ENCODE data around the gene DLGAP1. TPM values are rescaled to one million over a fixed set of nuclear protein-coding genes. Genes with fewer than 3 reads are reported as not detected.
A peak's percentile ranks its signal among the peaks of the same experiment; 100 is the strongest.

Gene DLGAP1
- total and polyA plus RNA-seq, 2 of the 8 experiments (the other 6 are each of a cell fraction or from before 2014, with no cell fraction given): 11.8 to 16.9 TPM

DNA sequence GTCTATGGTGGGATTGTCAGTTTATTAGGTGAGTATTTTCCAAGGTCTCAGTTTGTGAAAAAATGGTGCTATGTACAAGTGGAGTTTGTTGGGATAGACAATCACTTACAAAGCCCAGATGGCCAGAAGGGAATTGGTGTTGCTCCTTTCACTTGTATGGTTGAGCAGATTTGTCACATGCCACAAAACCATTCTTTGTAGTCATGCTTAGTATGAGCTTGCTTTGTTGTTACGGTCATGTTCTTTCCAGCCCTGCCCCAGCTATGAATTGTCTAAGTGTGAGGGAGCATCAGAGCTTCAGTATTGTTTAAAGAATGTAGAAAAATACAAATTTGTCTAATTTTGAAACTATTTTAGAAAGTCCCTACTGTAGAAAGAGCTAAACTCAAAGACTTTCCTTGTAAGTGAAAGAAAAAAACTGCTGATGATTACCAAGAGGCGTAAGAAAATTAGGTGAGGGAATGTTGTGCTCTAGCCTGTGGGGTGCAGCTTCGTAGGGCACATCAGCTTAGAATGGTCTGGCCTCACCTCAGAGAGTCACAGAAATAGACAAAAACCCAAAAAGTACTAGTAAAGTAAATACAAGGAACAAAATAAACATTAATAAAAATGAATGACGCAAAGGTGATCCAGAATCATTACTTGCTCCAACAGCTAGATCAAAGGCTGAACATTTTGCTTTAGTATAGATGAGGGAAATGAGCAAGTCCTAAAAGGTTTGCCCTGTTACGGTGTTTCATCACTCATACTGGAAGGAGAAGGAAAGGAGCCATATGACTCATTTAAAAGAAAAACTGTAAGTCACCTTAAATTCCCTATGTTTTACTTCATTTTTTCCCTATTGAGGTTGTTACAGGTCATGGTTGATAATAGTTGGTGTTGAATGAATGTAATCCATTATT lies 995.9 kb downstream of the DLGAP1 start:
- Histone ChIP-seq H3K23me2 (ENCODE audit: low read depth, low read length) (no peaks in the 10 kb centered on the region), H3K27me3 (replicated peaks in 1 of 4; ENCODE audit: control insufficient read depth in 3 of 4, extremely low read depth in 1 of 4, insufficient read depth in 3 of 4, low read length in 3 of 4) (no peaks in the 10 kb centered on the region), H3K9me3 (ENCODE audit: insufficient read depth in 2 of 2, low read depth in 1 of 2, low read length in 1 of 2) (no peaks in the 10 kb centered on the region), H3K27ac (ENCODE audit: low read depth, low read length) (no peak overlapping the region), H2BK5ac (ENCODE audit: low read depth, low read length) (no peak overlapping the region; the same call in 1 of the 2 replicates), H2BK15ac (ENCODE audit: low read length) (no peak overlapping the region), H2BK20ac (ENCODE audit: low read length) (no peak overlapping the region), H3K4me3 (ENCODE audit: extremely low read depth in 1 of 4, insufficient read depth in 2 of 4, low read depth in 3 of 4, low read length in 4 of 4) (no peak overlapping the region), H3K18ac (ENCODE audit: extremely low read depth, low read length) (no peak overlapping the region; the same call in 1 of the 2 replicates), H2BK120ac (replicated peaks; ENCODE audit: low read depth, low read length) (no peak overlapping the region), H3K79me2 (ENCODE audit: control insufficient read depth in 1 of 2, insufficient read depth in 2 of 2, low read length in 2 of 2) (peaks cover 6 to 55% of the 10 kb centered on the region in 2 experiments), H3K56ac (replicated peaks; ENCODE audit: insufficient read length, low read depth, low read length) (no peak overlapping the region), H4K20me1 (replicated peaks in 1 of 2; ENCODE audit: control insufficient read depth in 1 of 2, insufficient read depth in 2 of 2, low read length in 2 of 2) (peaks cover 0 to 8% of the 10 kb centered on the region in 2 experiments), H3K79me1 (ENCODE audit: low read depth, low read length) (no peaks in the 10 kb centered on the region; the same call in 1 of the 2 replicates), H3K9ac (replicated peaks in 1 of 4; ENCODE audit: extremely low read depth in 1 of 4, low read depth in 3 of 4, low read length in 3 of 4) (no peak overlapping the region), H3K23ac (ENCODE audit: insufficient read length) (no peak overlapping the region), H3K4ac (replicated peaks; ENCODE audit: insufficient read length, low read depth, low read length) (no peak overlapping the region), H3K36me3 (ENCODE audit: control insufficient read depth in 2 of 4, insufficient read depth in 4 of 4, low read length in 3 of 4) (peaks cover 12 to 51% (median 36%) of the 10 kb centered on the region in 4 experiments), H3K4me1 (replicated peaks in 1 of 4; ENCODE audit: control insufficient read depth in 3 of 4, insufficient read depth in 4 of 4, low read length in 3 of 4) (peaks cover 11 to 26% (median 24%) of the 10 kb centered on the region in 4 experiments; a peak in 6 of 7 replicates), H2AK5ac (ENCODE audit: low read depth, low read length) (no peak overlapping the region), H3K4me2 (ENCODE audit: insufficient read depth in 1 of 2, low read depth in 2 of 2, low read length in 2 of 2) (peak overlapping the region in 1 of 2 experiments; percentile 30; a peak in 2 of 4 replicates), H4K91ac (replicated peaks; ENCODE audit: insufficient read length, low read length) (no peak overlapping the region), H3K14ac (ENCODE audit: insufficient read length) (no peak overlapping the region), H2AFZ (ENCODE audit: low read length) (no peak overlapping the region), H4K5ac (ENCODE audit: insufficient read length, low read depth, low read length) (no peak overlapping the region), H2BK12ac (ENCODE audit: low read depth, low read length) (no peak overlapping the region), H4K8ac (ENCODE audit: extremely low read depth, insufficient read depth, low read length) (no peak overlapping the region)
- TF ChIP-seq POLR2AphosphoS5 (IDR thresholded peaks at IDR 0.05; ENCODE audit: low read depth, low read length) (peak; percentile 67; the same call in 1 of the 2 replicates), CHD1 (IDR thresholded peaks at IDR 0.05; ENCODE audit: low read depth, low read length) (no peak), GABPA (IDR thresholded peaks at IDR 0.05; ENCODE audit: borderline replicate concordance, insufficient read depth, low read length) (no peak)
- TF ChIP-seq, protein P1, sequence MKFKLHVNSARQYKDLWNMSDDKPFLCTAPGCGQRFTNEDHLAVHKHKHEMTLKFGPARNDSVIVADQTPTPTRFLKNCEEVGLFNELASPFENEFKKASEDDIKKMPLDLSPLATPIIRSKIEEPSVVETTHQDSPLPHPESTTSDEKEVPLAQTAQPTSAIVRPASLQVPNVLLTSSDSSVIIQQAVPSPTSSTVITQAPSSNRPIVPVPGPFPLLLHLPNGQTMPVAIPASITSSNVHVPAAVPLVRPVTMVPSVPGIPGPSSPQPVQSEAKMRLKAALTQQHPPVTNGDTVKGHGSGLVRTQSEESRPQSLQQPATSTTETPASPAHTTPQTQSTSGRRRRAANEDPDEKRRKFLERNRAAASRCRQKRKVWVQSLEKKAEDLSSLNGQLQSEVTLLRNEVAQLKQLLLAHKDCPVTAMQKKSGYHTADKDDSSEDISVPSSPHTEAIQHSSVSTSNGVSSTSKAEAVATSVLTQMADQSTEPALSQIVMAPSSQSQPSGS (IDR thresholded peaks at IDR 0.05; ENCODE audit: low read length): no peak
- FAIRE-seq: peak; percentile 58
- DNase-seq (ENCODE audit: low read depth in 1 of 2, low spot score in 2 of 2): no peak
- WGBS, 2 experiments (ENCODE audit: extremely low coverage in 1 of 2, insufficient coverage in 1 of 2, insufficient read length in 1 of 2, insufficient replicate concordance in 2 of 2, low coverage in 1 of 2, low lambda C conversion rate in 2 of 2, missing lambda C conversion rate in 1 of 2): 93% methylated on average over 5 of the region's 5 CpGs; no CpG with 5 or more reads in 1 of the 2 experiments
- ChIA-PET CTCF (ENCODE audit: partially characterized antibody) (interaction anchor here (0.6 to 6.7 kb wide), 12 partner anchors 8 to 207 kb away, joined by 3 to 56 read pairs (median 5); no protein-coding TSS in a partner anchor), POLR2A (ENCODE audit: partially characterized antibody) (interaction anchor here (0.7 to 8.2 kb wide), 10 partner anchors 8 to 207 kb away, joined by 3 to 58 read pairs (median 5); no protein-coding TSS in a partner anchor)
